ENCODE measurements around the gene IGFBP3.

GRCh38 chr7:45962861-45963260 is 41.8 kb upstream of the IGFBP3 start:
- TF ChIP-seq CTCF (IDR thresholded peaks at IDR 0.05; ENCODE audit: borderline replicate concordance, extremely low read depth, low read length, poor library complexity, severe bottlenecking) (no peak), EZH2 (IDR thresholded peaks at IDR 0.05; ENCODE audit: borderline replicate concordance, low read depth, low read length, severe bottlenecking) (no peak)
